ENCODE results near the gene STYXL2.

STYXL2 gene

GRCh38 chr1:167068761-167069160 lies 25.1 kb upstream of the STYXL2 start:
- TF ChIP-seq EGR1 (IDR thresholded peaks at IDR 0.05): no peak
- no peak for TF ChIP-seq YY1 (IDR thresholded peaks at IDR 0.05; ENCODE audit: low read depth)
- TF ChIP-seq, protein P1, sequence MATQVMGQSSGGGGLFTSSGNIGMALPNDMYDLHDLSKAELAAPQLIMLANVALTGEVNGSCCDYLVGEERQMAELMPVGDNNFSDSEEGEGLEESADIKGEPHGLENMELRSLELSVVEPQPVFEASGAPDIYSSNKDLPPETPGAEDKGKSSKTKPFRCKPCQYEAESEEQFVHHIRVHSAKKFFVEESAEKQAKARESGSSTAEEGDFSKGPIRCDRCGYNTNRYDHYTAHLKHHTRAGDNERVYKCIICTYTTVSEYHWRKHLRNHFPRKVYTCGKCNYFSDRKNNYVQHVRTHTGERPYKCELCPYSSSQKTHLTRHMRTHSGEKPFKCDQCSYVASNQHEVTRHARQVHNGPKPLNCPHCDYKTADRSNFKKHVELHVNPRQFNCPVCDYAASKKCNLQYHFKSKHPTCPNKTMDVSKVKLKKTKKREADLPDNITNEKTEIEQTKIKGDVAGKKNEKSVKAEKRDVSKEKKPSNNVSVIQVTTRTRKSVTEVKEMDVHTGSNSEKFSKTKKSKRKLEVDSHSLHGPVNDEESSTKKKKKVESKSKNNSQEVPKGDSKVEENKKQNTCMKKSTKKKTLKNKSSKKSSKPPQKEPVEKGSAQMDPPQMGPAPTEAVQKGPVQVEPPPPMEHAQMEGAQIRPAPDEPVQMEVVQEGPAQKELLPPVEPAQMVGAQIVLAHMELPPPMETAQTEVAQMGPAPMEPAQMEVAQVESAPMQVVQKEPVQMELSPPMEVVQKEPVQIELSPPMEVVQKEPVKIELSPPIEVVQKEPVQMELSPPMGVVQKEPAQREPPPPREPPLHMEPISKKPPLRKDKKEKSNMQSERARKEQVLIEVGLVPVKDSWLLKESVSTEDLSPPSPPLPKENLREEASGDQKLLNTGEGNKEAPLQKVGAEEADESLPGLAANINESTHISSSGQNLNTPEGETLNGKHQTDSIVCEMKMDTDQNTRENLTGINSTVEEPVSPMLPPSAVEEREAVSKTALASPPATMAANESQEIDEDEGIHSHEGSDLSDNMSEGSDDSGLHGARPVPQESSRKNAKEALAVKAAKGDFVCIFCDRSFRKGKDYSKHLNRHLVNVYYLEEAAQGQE (IDR thresholded peaks at IDR 0.05; ENCODE audit: low read depth): no peak
- no peak for TF ChIP-seq CEBPB (IDR thresholded peaks at IDR 0.05)
- TF ChIP-seq TAF1 (IDR thresholded peaks at IDR 0.05; ENCODE audit: low read depth): no peak
- TF ChIP-seq TCF12 (IDR thresholded peaks at IDR 0.05; ENCODE audit: low read depth): no peak

- TF ChIP-seq, protein P2, sequence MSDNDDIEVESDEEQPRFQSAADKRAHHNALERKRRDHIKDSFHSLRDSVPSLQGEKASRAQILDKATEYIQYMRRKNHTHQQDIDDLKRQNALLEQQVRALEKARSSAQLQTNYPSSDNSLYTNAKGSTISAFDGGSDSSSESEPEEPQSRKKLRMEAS (IDR thresholded peaks at IDR 0.05): no peak
- TF ChIP-seq ZBTB7A (IDR thresholded peaks at IDR 0.05; ENCODE audit: low read depth) (no peak), EGR1 (IDR thresholded peaks at IDR 0.05) (no peak), FOXM1 (IDR thresholded peaks at IDR 0.05; ENCODE audit: borderline replicate concordance, low read depth) (no peak)
- TF ChIP-seq, protein P3, sequence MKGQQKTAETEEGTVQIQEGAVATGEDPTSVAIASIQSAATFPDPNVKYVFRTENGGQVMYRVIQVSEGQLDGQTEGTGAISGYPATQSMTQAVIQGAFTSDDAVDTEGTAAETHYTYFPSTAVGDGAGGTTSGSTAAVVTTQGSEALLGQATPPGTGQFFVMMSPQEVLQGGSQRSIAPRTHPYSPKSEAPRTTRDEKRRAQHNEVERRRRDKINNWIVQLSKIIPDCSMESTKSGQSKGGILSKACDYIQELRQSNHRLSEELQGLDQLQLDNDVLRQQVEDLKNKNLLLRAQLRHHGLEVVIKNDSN (IDR thresholded peaks at IDR 0.05): no peak
- TF ChIP-seq, protein P1 (IDR thresholded peaks at IDR 0.05; ENCODE audit: low read depth): no peak
These were observed 22.6 kb upstream of the STYXL2 start for GRCh38 chr1:167071286-167071685.

DNA sequence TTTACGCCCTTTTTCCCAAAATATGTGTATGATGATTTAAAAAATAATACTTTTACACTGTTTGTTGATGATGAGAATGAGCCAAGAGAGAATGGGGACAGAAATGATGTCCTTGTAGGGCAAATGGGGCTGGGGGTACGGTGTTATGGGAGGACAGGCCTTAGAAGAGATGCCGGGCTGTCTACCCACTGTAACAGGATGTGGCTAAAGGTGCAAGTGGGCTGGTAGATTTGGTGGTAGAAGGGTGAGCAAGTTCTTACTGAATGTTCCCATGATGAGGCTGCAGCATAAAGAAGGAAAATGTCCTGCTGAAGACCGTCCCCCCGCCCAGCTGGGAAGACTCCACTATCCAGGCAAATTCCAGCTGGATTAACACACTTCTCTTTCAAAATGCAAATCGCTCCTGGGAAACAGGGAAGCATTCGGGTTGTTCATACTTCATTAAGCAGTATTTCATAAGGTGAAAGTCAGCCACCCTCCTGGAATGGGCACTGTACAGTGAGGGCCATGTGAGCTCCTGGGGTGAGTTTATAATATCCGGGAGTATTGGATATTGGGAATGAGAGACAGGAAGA lies 17.7 kb upstream of the STYXL2 start:
- TF ChIP-seq CEBPB (IDR thresholded peaks at IDR 0.05) (no peak), TAF1 (IDR thresholded peaks at IDR 0.05; ENCODE audit: low read depth) (no peak), TEAD4 (IDR thresholded peaks at IDR 0.05) (no peak), EP300 (IDR thresholded peaks at IDR 0.05; ENCODE audit: borderline replicate concordance) (no peak), NFIC (IDR thresholded peaks at IDR 0.05) (no peak), CREB1 (IDR thresholded peaks at IDR 0.05; ENCODE audit: low read depth) (no peak), EGR1 (IDR thresholded peaks at IDR 0.05) (no peak), YY1 (IDR thresholded peaks at IDR 0.05; ENCODE audit: low read depth) (no peak), TCF12 (IDR thresholded peaks at IDR 0.05; ENCODE audit: low read depth) (no peak), FOXM1 (IDR thresholded peaks at IDR 0.05; ENCODE audit: borderline replicate concordance, low read depth) (no peak), RAD21 (IDR thresholded peaks at IDR 0.05; ENCODE audit: low read depth) (no peak), ZBTB7A (IDR thresholded peaks at IDR 0.05; ENCODE audit: low read depth) (no peak)
- TF ChIP-seq, protein P1 (IDR thresholded peaks at IDR 0.05; ENCODE audit: low read depth): no peak
- TF ChIP-seq, protein P3 (IDR thresholded peaks at IDR 0.05): no peak
- TF ChIP-seq, protein P2 (IDR thresholded peaks at IDR 0.05): no peak

- TF ChIP-seq, protein P3 (IDR thresholded peaks at IDR 0.05): no peak
- TF ChIP-seq CEBPB (IDR thresholded peaks at IDR 0.05) (no peak), RAD21 (IDR thresholded peaks at IDR 0.05; ENCODE audit: low read depth) (no peak), TEAD4 (IDR thresholded peaks at IDR 0.05) (0 out of 2 replicates have a peak, but pooled peaks have one; percentile 22), ZBTB7A (IDR thresholded peaks at IDR 0.05; ENCODE audit: low read depth) (no peak), CREB1 (IDR thresholded peaks at IDR 0.05; ENCODE audit: low read depth) (no peak), TCF12 (IDR thresholded peaks at IDR 0.05; ENCODE audit: low read depth) (no peak), TAF1 (IDR thresholded peaks at IDR 0.05; ENCODE audit: low read depth) (no peak)
- TF ChIP-seq, protein P1 (IDR thresholded peaks at IDR 0.05; ENCODE audit: low read depth): no peak
These were observed 16.6 kb upstream of the STYXL2 start for GRCh38 chr1:167077128-167077867.
